Testis (tissue), 2 donors: Measurements from ENCODE around the gene NCAM2.

Source experiments
- CTCF ChIP-seq, 3 experiments: fragments of 450-650 bp in 2 of 3; fragments of 200-600 bp in 1 of 3; sonication (generic) in 1 of 3; IDR thresholded peaks; one replicate each; pipeline ENCODE4 v1.5.1; 2016 to 2019; ENCODE audit warnings: antibody characterized with exemption in 3 of 3, mild to moderate bottlenecking in 2 of 3, moderate library complexity in 1 of 3
- POLR2A ChIP-seq: fragments of 450-650 bp; IDR thresholded peaks from one replicate; pipeline ENCODE4 v1.6.1; 2017; ENCODE audit warnings: antibody characterized with exemption, mild to moderate bottlenecking, moderate library complexity

DNA sequence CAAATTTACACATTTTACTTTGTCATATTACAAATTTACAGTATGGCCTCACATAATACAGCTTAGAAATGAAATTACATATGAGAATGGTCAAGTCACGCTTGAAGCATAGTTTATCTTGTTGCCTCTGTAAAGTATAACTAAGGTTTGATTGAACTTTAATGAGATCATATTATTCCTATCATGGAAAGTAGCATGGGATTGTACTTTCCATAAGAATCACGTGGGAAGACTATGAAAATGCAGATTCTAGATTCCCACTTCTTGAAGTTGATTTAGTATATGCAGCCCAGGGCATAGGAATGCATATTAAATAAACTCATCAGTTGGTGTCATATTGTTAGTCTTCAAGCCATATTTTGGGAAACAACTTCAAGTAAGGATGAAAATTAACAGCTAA, 342.8 kb downstream of the NCAM2 start:
- TF ChIP-seq CTCF (IDR thresholded peaks at IDR 0.05) (no peak), POLR2A (no peak)
